ENCODE measurements around the gene INKA1.

- no peak for TF ChIP-seq CTCF (IDR thresholded peaks at IDR 0.05; ENCODE audit: low read length)
- TF ChIP-seq EZH2 (optimal IDR thresholded peaks at IDR 0.05; ENCODE audit: low read depth, low read length) = no peak
These were observed 47.0 kb upstream of the INKA1 start for GRCh38 chr3:49756036-49756435.

Measured in MM.1S (cell line).